NCI-H446 treated with DMSO at 0.1 percent for 48 hours (cell line): ENCODE measurements around the gene RBM19.

Experiments
- DNase-seq: peaks from one replicate; lab custom pipeline; 2025; lab: John Stamatoyannopoulos, UW

Gene RBM19

DNA sequence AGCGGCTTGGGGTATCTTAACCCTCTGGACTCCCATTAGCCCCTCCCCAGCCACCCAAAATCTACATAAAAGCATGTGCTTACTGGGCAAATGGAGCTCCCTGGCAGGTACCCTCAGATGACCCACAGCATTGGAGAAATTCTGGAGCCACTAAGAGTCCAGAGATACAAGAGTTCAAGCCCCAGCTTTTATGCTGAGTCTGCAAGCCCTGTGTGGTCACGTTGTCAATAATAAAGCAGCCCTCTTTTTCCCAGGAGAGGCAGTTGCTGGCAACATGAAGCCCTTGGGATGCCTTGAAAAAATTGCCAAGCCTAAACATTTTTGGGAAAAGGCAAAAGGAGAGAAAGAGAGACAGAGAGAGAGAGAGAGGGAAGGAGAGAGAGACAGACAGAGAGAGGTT is 83.4 kb downstream of the RBM19 start:
- DNase-seq = no peak

DNA sequence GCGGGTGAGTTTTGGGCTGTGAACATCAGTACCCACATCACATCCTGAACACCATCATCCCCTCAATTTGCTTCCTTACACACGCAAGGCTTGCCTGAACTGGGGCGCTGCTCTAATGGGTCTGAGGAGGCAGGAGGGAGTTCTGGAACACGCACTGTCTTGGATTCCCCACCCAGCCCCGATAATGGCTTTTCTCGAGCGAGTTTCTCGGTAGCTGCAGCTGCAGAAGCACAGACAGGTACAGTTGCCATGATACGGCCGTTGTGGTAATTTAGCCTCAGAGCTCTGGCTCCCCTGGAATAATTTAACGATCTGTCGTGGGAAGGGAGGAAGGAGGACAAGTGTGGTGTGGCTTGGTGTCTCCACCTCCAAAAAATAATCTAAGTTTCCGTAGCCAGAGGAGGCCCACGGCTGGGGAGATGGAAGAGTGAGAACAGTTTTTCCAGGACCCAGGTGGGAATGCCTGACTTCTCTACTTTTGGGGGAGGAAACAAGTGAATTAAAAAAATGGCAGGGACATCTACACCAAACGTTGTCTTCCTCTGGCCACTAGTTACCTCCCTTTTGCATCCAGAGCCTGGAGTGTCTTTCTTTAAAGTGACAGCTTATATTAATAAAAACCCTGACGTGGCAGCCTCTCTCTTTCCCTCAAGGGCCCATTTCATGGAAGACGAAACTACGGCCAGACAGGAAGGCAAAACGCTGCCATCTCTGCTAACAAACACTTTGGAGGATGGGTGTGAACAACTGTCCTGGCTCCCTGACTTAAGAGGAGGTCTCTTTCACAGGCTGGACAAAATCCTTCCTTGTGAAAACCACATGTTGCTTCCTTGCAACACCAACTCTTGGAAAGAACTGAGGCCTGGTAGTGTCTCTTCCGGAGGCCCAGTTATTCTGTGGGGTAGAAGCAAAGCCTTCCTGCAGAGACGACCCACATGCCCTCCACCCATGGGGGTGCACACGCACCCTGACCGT is 84.8 kb downstream of the RBM19 start:
- no peak for DNase-seq

- DNase-seq = no peak
These were observed 85.8 kb downstream of the RBM19 start for GRCh38 chr12:113880326-113880725.

DNA sequence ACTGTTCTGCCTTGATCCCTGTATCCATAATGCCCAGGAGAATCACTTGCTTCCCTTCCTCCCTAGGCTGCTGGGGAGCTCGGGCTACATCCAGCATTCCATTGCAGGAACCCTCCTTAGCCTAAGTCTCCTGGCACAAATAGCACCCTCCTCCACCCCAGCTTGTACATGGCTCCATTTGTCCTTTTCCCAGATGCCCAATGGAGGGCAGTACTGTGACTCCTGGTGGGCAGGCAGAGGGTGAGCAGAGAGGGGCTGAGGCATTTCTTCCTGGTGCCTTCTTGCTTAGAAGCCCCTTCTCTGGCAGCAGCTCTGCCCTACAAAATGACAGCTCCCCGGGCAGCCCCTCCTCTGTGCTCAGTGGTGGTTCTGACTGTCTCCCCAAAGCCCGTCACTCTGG is 86.5 kb downstream of the RBM19 start:
- no peak for DNase-seq

DNA sequence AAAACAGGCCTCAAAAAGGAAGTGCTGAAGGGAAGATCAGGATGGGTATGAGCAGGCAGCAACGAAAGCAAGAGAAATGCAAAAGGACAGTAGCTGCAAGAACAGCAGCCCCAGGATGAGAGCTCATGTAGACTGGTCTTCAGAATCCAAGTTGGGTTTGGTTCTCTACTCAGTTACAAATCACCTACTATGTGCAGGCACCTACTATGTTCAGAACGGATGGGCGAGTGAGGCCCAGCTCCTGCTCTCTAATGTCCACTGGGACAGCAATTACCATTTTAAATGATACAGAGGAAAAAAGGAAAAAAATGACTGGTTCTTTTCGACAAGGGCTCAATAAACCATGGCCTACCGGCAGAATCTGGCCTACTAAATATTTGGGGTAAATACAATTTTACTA is 88.5 kb downstream of the RBM19 start:
- no peak for DNase-seq

- no peak for DNase-seq
These were observed 90.0 kb downstream of the RBM19 start for GRCh38 chr12:113876160-113876559.

GRCh38 chr12:113875691-113876090 is 90.4 kb downstream of the RBM19 start:
- DNase-seq = no peak

- no peak for DNase-seq
These were observed 91.0 kb downstream of the RBM19 start for GRCh38 chr12:113874999-113875561.

DNA sequence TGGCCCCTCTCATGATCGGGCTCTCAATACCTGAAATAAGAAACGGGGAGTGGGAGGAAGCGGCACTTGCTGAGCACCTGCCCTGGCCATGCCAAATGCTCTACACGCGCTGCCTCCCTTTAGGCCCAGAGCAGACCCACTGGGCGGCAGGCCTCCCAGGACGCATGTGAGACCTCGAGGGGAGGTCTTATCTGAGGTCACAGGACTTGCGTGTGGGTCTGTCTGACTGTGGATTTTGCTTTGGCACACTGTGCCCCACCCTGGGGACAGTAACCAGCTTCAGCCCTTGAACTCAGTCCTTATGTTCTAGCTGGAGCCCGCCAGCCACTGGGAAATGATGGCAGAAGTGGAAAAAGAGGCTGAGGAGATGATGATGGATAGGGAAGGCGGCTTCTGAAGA is 91.8 kb downstream of the RBM19 start:
- no peak for DNase-seq

DNA sequence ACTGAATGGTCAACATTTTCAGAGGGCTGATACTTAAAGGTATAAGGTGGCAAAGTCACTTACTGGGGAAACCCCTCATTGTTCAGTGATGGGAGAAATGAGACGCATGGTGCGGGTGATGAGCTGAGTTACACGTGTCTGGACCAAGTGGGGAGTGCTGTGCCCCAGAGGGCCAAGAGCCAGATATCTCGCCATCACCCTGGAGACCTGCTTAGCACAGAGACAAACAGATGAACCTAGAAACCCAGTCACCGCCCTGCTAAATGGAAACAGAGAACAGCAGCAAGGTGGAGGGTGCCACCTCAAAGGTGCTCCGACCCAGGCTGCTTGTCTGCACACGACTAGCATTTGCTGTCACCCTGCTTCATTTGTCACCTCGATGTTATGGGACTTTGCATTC is 92.4 kb downstream of the RBM19 start:
- no peak for DNase-seq

- DNase-seq = no peak
These were observed 95.2 kb downstream of the RBM19 start for GRCh38 chr12:113870890-113871289.

- no peak for DNase-seq
These were observed 96.1 kb downstream of the RBM19 start for GRCh38 chr12:113870035-113870434.

- no peak for DNase-seq
These were observed 97.8 kb downstream of the RBM19 start for GRCh38 chr12:113868365-113868764.

GRCh38 chr12:113867258-113867657 is 98.9 kb downstream of the RBM19 start:
- DNase-seq = no peak

GRCh38 chr12:113866496-113866895 is 99.6 kb downstream of the RBM19 start:
- DNase-seq = no peak

GRCh38 chr12:113863455-113863845 is 102.7 kb downstream of the RBM19 start:
- DNase-seq = no peak

DNA sequence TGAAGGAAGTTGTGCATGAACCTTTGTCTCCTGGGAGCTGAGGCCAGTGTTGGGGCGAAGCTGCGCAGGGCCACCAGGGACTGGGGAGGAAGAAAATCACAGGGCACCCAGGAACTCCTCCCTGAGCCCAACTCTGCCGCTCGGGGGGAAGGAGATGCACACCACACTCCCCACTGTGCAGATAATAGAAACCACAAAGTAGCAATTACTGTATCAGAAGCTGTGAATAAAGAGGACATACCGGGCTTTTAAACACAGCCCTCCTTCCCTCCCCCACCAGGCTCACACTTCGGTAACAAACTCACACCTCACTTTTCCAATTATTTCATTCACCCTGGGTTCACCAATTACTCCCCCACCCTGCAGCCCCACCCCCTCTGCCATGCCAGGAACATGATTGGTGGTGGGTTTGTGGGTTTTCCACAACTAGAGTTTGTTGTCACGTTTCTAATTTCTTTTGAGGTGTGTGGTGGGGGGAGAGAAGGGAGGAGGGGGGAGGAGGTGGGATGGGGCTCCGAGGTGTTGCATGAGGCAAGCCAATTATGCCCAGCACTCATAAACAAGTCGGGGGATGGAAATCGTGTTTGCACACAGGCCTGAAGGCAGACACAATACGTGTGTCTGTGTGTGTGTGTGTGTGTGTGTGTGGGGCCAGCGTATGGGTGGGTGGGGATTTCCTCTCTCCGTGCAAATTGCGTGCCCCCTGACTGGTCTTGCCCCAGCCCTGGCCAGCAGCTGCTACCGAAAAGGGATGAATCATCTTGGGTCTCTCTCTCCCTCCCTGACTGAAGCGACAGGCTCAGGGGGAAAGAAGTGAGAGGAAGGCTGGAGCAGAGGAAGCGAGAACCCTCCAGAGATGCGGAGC is 103.3 kb downstream of the RBM19 start:
- DNase-seq = no peak

GRCh38 chr12:113861708-113862312 is 104.3 kb downstream of the RBM19 start:
- DNase-seq = no peak

GRCh38 chr12:113860950-113861349 is 105.2 kb downstream of the RBM19 start:
- DNase-seq = no peak

- DNase-seq = no peak
These were observed 105.9 kb downstream of the RBM19 start for GRCh38 chr12:113860059-113860820.

DNA sequence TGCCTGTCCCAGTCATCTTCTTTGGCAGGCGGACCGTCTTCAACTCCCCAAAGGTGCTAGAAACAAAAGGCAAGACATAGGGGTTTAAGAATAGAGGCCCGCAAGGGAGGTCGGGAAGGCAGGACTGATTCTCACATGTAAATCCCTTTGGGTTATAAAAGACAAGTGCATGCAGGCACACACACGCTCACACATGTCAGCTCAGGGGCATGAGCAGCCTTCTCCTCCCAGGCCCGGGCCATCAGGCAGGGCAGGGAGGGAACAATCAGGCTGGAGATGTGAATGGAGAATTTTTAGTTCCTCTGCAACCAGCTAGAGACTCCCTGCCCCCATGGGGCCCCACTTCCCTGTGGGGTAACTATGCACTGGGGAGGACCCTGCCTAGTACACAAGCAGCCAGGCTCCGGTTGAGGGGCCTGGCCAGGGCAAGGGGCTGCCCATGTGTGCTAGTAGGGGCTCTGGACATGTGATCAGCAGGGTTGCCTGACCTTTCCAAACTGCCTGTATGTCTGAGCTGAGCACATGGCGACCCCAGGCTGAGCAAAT is 107.2 kb downstream of the RBM19 start:
- no peak for DNase-seq
